ENCODE results near the gene MAGI2. TPM values are rescaled to one million over a fixed set of nuclear protein-coding genes. Genes with fewer than 3 reads are reported as not detected.
"Not testable (repeated sequence)": the region's sequence is repeated elsewhere in the genome, so short reads cannot be mapped to it uniquely, and the experiment has no call there.

The MAGI2 gene
- total RNA-seq, 1 experiment from 2014 or later, result 0.22 TPM

DNA sequence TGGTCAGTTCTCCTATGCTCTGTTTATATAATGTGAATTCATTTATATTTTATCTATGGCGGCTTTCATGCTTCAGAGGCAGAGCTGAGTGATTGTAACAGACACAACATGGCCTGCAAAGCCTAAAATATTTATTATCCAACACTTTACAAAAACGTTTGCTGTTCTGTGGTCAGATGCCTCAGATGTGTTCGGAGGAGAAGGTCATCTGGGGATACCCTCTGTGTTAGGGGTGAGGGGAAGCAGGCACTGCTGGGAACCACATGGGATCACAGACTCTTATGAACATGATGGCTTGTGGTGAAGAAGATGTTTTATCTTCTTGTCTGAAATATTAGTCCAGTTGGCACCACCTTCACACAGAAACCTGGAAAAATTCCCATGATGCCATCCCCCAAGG, 1451.4 kb downstream of the MAGI2 start:
- ATAC-seq, result no peak

DNA sequence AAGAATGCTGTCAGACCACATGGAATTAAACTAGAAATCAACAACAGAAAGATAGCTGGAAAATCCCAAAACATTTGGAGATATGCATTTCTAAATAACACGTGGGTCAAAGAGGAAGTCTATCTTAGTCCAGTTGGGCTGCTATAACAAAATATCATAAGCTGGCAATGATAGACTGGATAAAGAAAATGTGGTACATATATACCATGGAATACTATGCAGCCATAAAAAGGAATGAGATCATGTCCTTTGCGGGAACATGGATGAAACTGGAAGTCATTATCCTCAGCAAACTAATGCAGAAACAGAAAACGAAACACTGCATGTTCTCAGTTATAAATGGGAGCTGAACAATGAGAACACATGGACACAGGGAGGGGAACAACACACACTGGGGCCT, 1454.3 kb downstream of the MAGI2 start:
- H4K20me1 ChIP-seq (ENCODE audit: insufficient read depth); H3K9me2 ChIP-seq (ENCODE audit: insufficient read depth); H3K27me3 ChIP-seq (ENCODE audit: insufficient read depth, low read length); H3K36me3 ChIP-seq (ENCODE audit: control insufficient read depth in 1 of 2, insufficient read depth in 2 of 2, low read length in 2 of 2); H2AFZ ChIP-seq (ENCODE audit: low read depth, low read length, poor library complexity, severe bottlenecking); H3K9me3 ChIP-seq (ENCODE audit: control insufficient read depth in 1 of 2, insufficient read depth in 1 of 2, low read depth in 1 of 2, low read length in 2 of 2); DNase-seq (ENCODE audit: low read depth, low spot score); ATAC-seq; RAD21 ChIA-PET (ENCODE audit: low non-redundant PET in 1 of 2, low total read pairs in 2 of 2, uncharacterized antibody in 2 of 2, unreplicated experiment in 2 of 2); POLR2A ChIA-PET; H3K4me3 ChIP-seq (replicated peaks in 1 of 2; ENCODE audit: low read depth in 1 of 2, low read length in 2 of 2); H3K27ac ChIP-seq (ENCODE audit: low read depth, low read length); H3K79me2 ChIP-seq (ENCODE audit: insufficient read depth, low read length); H3K9ac ChIP-seq (ENCODE audit: low read length); intact Hi-C loops (cut with micrococcal nuclease); H3K4me1 ChIP-seq (ENCODE audit: control insufficient read depth in 1 of 2, insufficient read depth in 2 of 2, low read length in 2 of 2); H3K4me2 ChIP-seq (ENCODE audit: low read length); BruUV-seq (replicated peaks): not testable (repeated sequence)
- CTCF ChIA-PET, result interaction anchor here (1.4 kb wide), 1 partner anchor 41 kb away, joined by 3 read pairs; no protein-coding TSS in a partner anchor

More for the DNA sequence above, 1451.4 kb downstream of the MAGI2 start:
- DNase-seq (ENCODE audit: low read depth, low spot score), result no peak
- ChIA-PET POLR2A (no interaction called here), CTCF (no interaction called here), RAD21 (ENCODE audit: low non-redundant PET in 1 of 2, low total read pairs in 2 of 2, uncharacterized antibody in 2 of 2, unreplicated experiment in 2 of 2) (no interaction called here)
- Histone ChIP-seq H3K4me2 (ENCODE audit: low read length) (no peak overlapping the region), H3K9me3 (ENCODE audit: control insufficient read depth in 1 of 2, insufficient read depth in 1 of 2, low read depth in 1 of 2, low read length in 2 of 2) (no peaks in the 10 kb centered on the region), H3K4me1 (ENCODE audit: control insufficient read depth in 1 of 2, insufficient read depth in 2 of 2, low read length in 2 of 2) (no peaks in the 10 kb centered on the region), H3K27ac (ENCODE audit: low read depth, low read length) (no peak overlapping the region), H3K79me2 (ENCODE audit: insufficient read depth, low read length) (no peaks in the 10 kb centered on the region), H3K9me2 (ENCODE audit: insufficient read depth) (no peaks in the 10 kb centered on the region), H2AFZ (ENCODE audit: low read depth, low read length, poor library complexity, severe bottlenecking) (no peak overlapping the region), H4K20me1 (ENCODE audit: insufficient read depth) (no peaks in the 10 kb centered on the region), H3K4me3 (replicated peaks in 1 of 2; ENCODE audit: low read depth in 1 of 2, low read length in 2 of 2) (no peak overlapping the region), H3K36me3 (ENCODE audit: control insufficient read depth in 1 of 2, insufficient read depth in 2 of 2, low read length in 2 of 2) (no peaks in the 10 kb centered on the region), H3K27me3 (ENCODE audit: insufficient read depth, low read length) (no peaks in the 10 kb centered on the region), H3K9ac (ENCODE audit: low read length) (no peak overlapping the region)
- TF ChIP-seq ZNF274 (IDR thresholded peaks at IDR 0.05; ENCODE audit: low read depth, low read length) (no peak), ZFX (IDR thresholded peaks at IDR 0.05) (no peak), FOSL1 (IDR thresholded peaks at IDR 0.05; ENCODE audit: low read depth) (no peak), TCF7L2 (IDR thresholded peaks at IDR 0.05; ENCODE audit: borderline replicate concordance, extremely low read depth, insufficient read depth, insufficient read length) (no peak), SP1 (IDR thresholded peaks at IDR 0.05; ENCODE audit: low read depth) (no peak), CEBPB (IDR thresholded peaks at IDR 0.05; ENCODE audit: low read depth) (no peak)
- TF ChIP-seq, protein P1, sequence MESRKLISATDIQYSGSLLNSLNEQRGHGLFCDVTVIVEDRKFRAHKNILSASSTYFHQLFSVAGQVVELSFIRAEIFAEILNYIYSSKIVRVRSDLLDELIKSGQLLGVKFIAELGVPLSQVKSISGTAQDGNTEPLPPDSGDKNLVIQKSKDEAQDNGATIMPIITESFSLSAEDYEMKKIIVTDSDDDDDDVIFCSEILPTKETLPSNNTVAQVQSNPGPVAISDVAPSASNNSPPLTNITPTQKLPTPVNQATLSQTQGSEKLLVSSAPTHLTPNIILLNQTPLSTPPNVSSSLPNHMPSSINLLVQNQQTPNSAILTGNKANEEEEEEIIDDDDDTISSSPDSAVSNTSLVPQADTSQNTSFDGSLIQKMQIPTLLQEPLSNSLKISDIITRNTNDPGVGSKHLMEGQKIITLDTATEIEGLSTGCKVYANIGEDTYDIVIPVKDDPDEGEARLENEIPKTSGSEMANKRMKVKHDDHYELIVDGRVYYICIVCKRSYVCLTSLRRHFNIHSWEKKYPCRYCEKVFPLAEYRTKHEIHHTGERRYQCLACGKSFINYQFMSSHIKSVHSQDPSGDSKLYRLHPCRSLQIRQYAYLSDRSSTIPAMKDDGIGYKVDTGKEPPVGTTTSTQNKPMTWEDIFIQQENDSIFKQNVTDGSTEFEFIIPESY (IDR thresholded peaks at IDR 0.05; ENCODE audit: extremely low read depth, insufficient replicate concordance, low read length), result no peak
- TF ChIP-seq, protein P2, sequence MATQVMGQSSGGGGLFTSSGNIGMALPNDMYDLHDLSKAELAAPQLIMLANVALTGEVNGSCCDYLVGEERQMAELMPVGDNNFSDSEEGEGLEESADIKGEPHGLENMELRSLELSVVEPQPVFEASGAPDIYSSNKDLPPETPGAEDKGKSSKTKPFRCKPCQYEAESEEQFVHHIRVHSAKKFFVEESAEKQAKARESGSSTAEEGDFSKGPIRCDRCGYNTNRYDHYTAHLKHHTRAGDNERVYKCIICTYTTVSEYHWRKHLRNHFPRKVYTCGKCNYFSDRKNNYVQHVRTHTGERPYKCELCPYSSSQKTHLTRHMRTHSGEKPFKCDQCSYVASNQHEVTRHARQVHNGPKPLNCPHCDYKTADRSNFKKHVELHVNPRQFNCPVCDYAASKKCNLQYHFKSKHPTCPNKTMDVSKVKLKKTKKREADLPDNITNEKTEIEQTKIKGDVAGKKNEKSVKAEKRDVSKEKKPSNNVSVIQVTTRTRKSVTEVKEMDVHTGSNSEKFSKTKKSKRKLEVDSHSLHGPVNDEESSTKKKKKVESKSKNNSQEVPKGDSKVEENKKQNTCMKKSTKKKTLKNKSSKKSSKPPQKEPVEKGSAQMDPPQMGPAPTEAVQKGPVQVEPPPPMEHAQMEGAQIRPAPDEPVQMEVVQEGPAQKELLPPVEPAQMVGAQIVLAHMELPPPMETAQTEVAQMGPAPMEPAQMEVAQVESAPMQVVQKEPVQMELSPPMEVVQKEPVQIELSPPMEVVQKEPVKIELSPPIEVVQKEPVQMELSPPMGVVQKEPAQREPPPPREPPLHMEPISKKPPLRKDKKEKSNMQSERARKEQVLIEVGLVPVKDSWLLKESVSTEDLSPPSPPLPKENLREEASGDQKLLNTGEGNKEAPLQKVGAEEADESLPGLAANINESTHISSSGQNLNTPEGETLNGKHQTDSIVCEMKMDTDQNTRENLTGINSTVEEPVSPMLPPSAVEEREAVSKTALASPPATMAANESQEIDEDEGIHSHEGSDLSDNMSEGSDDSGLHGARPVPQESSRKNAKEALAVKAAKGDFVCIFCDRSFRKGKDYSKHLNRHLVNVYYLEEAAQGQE (IDR thresholded peaks at IDR 0.05; ENCODE audit: low read depth), result no peak
- TF ChIP-seq, protein P3, sequence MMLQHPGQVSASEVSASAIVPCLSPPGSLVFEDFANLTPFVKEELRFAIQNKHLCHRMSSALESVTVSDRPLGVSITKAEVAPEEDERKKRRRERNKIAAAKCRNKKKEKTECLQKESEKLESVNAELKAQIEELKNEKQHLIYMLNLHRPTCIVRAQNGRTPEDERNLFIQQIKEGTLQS (IDR thresholded peaks at IDR 0.05), result no peak
- intact Hi-C loops (cut with micrococcal nuclease), result no loop called here
- no TSS peak for BruUV-seq (replicated peaks)
